GM19099 (cell line): ENCODE measurements around the gene VWA8.

Experiments
- POLR2A ChIP-seq: IDR thresholded peaks from 3 replicates; pipeline ENCODE4 v1.6.1; 2011; ENCODE audit warnings: low read depth; ENCODE audit not compliant: insufficient read length; ENCODE audit errors: extremely low read depth

The VWA8 gene

GRCh38 chr13:41601718-41602445 lies 359.0 kb downstream of the VWA8 start:
- TF ChIP-seq POLR2A: no peak

- no peak for TF ChIP-seq POLR2A
These were observed 361.3 kb downstream of the VWA8 start for GRCh38 chr13:41599619-41600018.

DNA sequence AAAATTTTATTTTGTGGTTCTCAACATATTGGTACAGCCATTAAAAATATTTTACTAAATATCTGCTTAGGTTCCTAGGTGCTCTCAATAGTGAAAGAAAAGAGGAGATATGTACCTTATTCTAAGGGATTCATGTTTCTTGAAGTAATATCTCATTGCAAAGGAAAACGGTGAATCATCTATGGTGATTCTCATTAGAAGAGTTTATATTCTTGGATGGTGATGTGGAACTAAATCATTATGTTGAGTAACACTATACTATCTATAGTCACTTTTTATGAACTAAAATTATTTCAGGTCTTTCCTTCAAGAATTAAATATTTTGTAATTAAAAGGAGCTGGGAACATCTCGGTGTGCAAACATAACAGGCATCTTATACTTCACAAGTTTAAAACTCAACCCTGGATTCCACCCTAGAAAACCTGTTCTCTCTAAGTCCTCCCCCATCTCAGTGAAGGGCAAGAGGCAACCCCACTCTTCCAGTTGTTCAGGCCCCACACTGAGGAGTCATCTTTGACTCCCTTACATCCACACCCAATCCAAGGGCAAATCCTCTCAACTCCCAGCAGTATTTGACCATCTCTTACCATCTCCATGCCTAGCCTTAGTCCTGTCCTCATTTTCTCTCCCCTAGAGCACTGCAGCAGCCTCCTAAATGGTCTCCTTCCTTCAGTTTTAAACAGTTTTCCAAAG lies 363.4 kb downstream of the VWA8 start:
- TF ChIP-seq POLR2A: no peak

DNA sequence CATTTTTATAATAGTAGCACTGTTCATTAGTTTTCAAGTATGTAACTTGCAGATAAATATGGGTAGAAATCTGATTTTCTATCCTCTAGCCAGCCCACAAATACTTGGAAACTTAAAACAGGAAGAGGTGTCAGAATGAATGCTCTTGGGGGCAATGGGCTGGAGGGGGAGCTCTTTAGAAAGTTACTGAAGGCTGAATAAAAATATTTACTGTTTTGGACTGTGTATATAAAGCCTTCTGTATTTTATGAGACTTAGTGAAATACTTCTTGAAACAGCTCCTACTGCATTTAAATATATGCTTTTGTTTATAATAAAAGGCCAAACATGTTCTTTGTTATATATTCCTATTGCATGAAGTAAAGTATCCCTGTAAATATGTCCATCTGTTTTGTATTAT lies 364.7 kb downstream of the VWA8 start:
- no peak for TF ChIP-seq POLR2A

GRCh38 chr13:41595298-41595697 lies 365.6 kb downstream of the VWA8 start:
- no peak for TF ChIP-seq POLR2A

DNA sequence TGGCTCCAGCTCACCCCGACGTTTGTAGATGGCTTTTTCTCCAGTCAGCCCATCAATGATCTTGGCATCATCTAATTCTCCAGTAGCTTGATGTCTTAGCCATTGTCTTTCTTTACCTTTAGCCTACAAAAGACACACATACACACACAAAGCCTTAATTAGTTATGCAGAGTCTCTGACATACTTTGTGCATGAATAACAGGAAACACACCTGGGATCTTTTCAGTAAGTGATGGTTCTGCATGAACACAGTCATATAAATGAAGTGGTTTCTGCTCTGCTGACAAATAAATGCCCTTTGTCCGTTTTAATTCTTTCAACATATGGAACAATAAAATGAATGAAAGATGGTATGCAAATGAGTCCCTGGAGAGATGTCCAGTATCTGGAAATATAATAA lies 370.3 kb downstream of the VWA8 start:
- no peak for TF ChIP-seq POLR2A

GRCh38 chr13:41590122-41590521 lies 370.8 kb downstream of the VWA8 start:
- TF ChIP-seq POLR2A: no peak

GRCh38 chr13:41589434-41589833 lies 371.5 kb downstream of the VWA8 start:
- TF ChIP-seq POLR2A: no peak

- no peak for TF ChIP-seq POLR2A
These were observed 372.0 kb downstream of the VWA8 start for GRCh38 chr13:41588899-41589298.

- TF ChIP-seq POLR2A: no peak
These were observed 372.5 kb downstream of the VWA8 start for GRCh38 chr13:41588448-41588847.

DNA sequence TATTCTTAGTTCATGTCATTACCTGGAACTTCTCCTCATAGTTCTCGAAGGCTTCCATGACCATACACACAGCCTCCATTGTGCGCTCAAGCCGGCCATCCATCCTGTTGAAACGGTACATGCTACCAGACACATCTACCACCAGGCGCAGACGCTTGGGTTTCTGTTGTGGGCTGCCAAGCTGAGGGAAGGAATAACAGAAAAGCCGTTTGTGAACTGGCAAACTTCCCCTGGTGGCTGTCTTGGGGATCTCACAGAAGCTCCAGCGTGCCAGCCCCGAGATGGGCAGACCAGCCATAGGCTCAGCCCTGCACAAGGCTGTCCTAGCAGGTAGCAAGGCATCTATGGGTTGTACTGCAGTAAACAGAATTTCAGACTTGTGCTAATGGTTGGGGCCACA lies 373.4 kb downstream of the VWA8 start:
- TF ChIP-seq POLR2A: no peak

GRCh38 chr13:41586216-41586615 lies 374.7 kb downstream of the VWA8 start:
- no peak for TF ChIP-seq POLR2A

- TF ChIP-seq POLR2A: no peak
These were observed 378.9 kb downstream of the VWA8 start for GRCh38 chr13:41582027-41582463.

DNA sequence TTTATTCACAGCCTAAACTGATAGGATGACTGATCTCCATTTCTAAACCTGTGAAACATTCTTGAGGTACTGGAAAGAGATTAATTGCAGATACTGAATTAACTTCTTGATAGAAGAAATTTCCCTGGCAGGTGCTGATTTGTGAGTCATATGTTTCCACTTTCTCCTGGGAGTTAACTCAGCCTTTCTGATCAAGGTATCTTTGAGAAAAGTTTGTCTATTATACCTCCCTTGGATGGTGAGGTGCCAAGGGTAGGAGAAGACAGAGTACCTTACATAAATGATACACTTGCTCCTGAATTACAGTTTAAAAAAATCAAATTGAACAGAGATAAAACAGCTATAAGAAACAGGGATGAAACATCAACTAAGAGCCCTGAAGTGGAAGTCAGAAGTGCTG lies 380.6 kb downstream of the VWA8 start:
- no peak for TF ChIP-seq POLR2A

DNA sequence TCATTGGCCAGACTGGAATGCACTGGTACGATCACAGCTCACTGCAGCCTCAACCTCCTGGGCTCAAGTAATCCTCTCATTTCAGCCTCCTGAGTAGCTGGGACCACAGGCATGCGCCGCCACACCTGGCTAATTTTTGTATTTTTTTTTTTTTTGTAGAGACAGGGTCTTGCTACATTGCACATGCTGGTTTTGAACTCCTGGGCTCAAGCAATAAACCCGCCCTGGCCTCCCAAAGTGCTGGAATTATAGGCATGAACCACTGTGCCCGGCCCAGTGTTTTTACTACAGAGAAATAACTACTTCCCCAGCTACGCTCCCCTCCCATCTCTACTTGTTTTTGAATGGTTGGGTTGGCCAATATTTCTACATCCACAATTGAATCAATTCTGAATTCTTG lies 381.0 kb downstream of the VWA8 start:
- no peak for TF ChIP-seq POLR2A

GRCh38 chr13:41579168-41579567 lies 381.7 kb downstream of the VWA8 start:
- TF ChIP-seq POLR2A: no peak
